HepG2 (cell line): Measurements from ENCODE around the gene DHX8. TPM values are rescaled to one million over a fixed set of nuclear protein-coding genes. Genes with fewer than 3 reads are reported as not detected.

Experiments used
- BCL6 ChIP-seq: IDR thresholded peaks from 2 replicates; pipeline ENCODE4 v1.6.1; 2016; ENCODE audit warnings: missing genetic modification reagents, missing compliant biosample characterization
- CENPT ChIP-seq: sonication (generic); formaldehyde crosslinking; IDR thresholded peaks from 2 replicates; pipeline ENCODE4 v1.8.0; 2022; ENCODE audit warnings: low read depth, mild to moderate bottlenecking, moderate library complexity, missing genetic modification reagents
- DPF2 ChIP-seq: sonication (generic); formaldehyde crosslinking; IDR thresholded peaks from 2 replicates; pipeline ENCODE4 v1.4.0; 2020; ENCODE audit warnings: mild to moderate bottlenecking, low read depth, missing genetic modification reagents, borderline replicate concordance
- FOSL2 ChIP-seq: sonication (generic); formaldehyde crosslinking; IDR thresholded peaks from 2 replicates; pipeline ENCODE4 v1.4.0; 2020; ENCODE audit warnings: missing genetic modification reagents
- HNRNPH1 ChIP-seq: fragments of 200-400 bp; formaldehyde crosslinking; optimal IDR thresholded peaks from 2 replicates; pipeline ENCODE3; 2017; ENCODE audit warnings: mild to moderate bottlenecking, low read depth, low read length
- HNRNPL ChIP-seq: fragments of 200-400 bp; formaldehyde crosslinking; IDR thresholded peaks from 2 replicates; pipeline ENCODE4 v1.6.1; 2017; ENCODE audit warnings: mild to moderate bottlenecking, low read depth, low read length
- IKZF4 ChIP-seq: sonication (generic); formaldehyde crosslinking; IDR thresholded peaks from 2 replicates; pipeline ENCODE4 v1.5.1; 2020; ENCODE audit warnings: borderline replicate concordance, mild to moderate bottlenecking, low read depth, missing genetic modification reagents; ENCODE audit errors: not compliant biosample characterization
- KDM4B ChIP-seq: sonication (generic); formaldehyde crosslinking; IDR thresholded peaks from 2 replicates; pipeline ENCODE4 v1.4.0; 2020; ENCODE audit warnings: missing genetic modification reagents
- MTF1 ChIP-seq: sonication (generic); formaldehyde crosslinking; IDR thresholded peaks from 2 replicates; pipeline ENCODE4 v1.5.0; 2020; ENCODE audit warnings: missing genetic modification reagents
- NCOR1 ChIP-seq: fragments of 200-600 bp; sonication (generic); IDR thresholded peaks from 2 replicates; pipeline ENCODE4 v1.7.0; 2017; ENCODE audit warnings: antibody characterized with exemption, low read length, borderline replicate concordance
- PITX1 ChIP-seq: sonication (generic); formaldehyde crosslinking; IDR thresholded peaks from 2 replicates; pipeline ENCODE4 v1.5.1; 2020; ENCODE audit warnings: mild to moderate bottlenecking, missing genetic modification reagents
- POLR2AphosphoS5 ChIP-seq: IDR thresholded peaks from 2 replicates; pipeline ENCODE4 v1.6.1; 2012; ENCODE audit warnings: low read depth, low read length
- SIN3B ChIP-seq: fragments of 150-350 bp; IDR thresholded peaks from 2 replicates; pipeline ENCODE4 v1.6.1; 2014; ENCODE audit warnings: low read length
- SOX13 ChIP-seq, 3 experiments: fragments of 450-650 bp in 1 of 3; sonication (generic) in 1 of 3; formaldehyde crosslinking in 1 of 3; IDR thresholded peaks in 2 of 3; conservative IDR thresholded peaks in 1 of 3; 2 replicates each; pipeline versions ENCODE4 v1.5.0 to v1.6.1; 2016 to 2020; ENCODE audit warnings: antibody characterized with exemption in 1 of 3, mild to moderate bottlenecking in 1 of 3, missing compliant biosample characterization in 1 of 3, missing genetic modification reagents in 1 of 3, moderate library complexity in 1 of 3
- SRY ChIP-seq: sonication (generic); formaldehyde crosslinking; IDR thresholded peaks from 2 replicates; pipeline ENCODE4 v1.8.0; 2022; ENCODE audit warnings: mild to moderate bottlenecking, missing genetic modification reagents
- THAP7 ChIP-seq: sonication (generic); formaldehyde crosslinking; IDR thresholded peaks from 2 replicates; pipeline ENCODE4 v1.8.1; 2023; ENCODE audit warnings: mild to moderate bottlenecking, missing genetic modification reagents
- ZBTB4 ChIP-seq: sonication (generic); formaldehyde crosslinking; IDR thresholded peaks from 2 replicates; pipeline ENCODE4 v1.4.0; 2020; ENCODE audit warnings: missing genetic modification reagents, mild to moderate bottlenecking, borderline replicate concordance
- ZFP36L1 ChIP-seq: sonication (generic); formaldehyde crosslinking; IDR thresholded peaks from 2 replicates; pipeline ENCODE4 v1.8.0; 2022; ENCODE audit warnings: mild to moderate bottlenecking, missing genetic modification reagents, moderate library complexity
- ZMYM4 ChIP-seq: sonication (generic); formaldehyde crosslinking; IDR thresholded peaks from 2 replicates; pipeline ENCODE4 v1.8.1; 2023; ENCODE audit warnings: mild to moderate bottlenecking, missing genetic modification reagents
- ZNF275 ChIP-seq: sonication (generic); formaldehyde crosslinking; IDR thresholded peaks from 2 replicates; pipeline ENCODE4 v1.8.0; 2022; ENCODE audit warnings: missing genetic modification reagents, mild to moderate bottlenecking, inconsistent platforms, borderline replicate concordance
- ZNF460 ChIP-seq: sonication (generic); formaldehyde crosslinking; IDR thresholded peaks from 2 replicates; pipeline ENCODE4 v1.5.1; 2020; ENCODE audit warnings: missing genetic modification reagents, mild to moderate bottlenecking, borderline replicate concordance
- ZNF557 ChIP-seq: sonication (generic); formaldehyde crosslinking; IDR thresholded peaks from 2 replicates; pipeline ENCODE4 v1.4.0; 2020; ENCODE audit warnings: missing genetic modification reagents
- ZNF563 ChIP-seq: sonication (generic); formaldehyde crosslinking; IDR thresholded peaks from 2 replicates; pipeline ENCODE4 v1.8.0; 2022; ENCODE audit warnings: mild to moderate bottlenecking, moderate library complexity, missing genetic modification reagents
- ZNF879 ChIP-seq: sonication (generic); formaldehyde crosslinking; IDR thresholded peaks from 2 replicates; pipeline ENCODE4 v1.8.1; 2023; ENCODE audit warnings: missing genetic modification reagents
- ZSCAN9 ChIP-seq: IDR thresholded peaks from 2 replicates; pipeline ENCODE4 v1.6.1; 2016; ENCODE audit warnings: borderline replicate concordance
- ZZZ3 ChIP-seq: sonication (generic); formaldehyde crosslinking; IDR thresholded peaks from 2 replicates; pipeline ENCODE4 v1.4.0; 2020; ENCODE audit warnings: missing genetic modification reagents, mild to moderate bottlenecking, borderline replicate concordance
- polyA plus RNA-seq, 8 experiments: library from polyadenylated mRNA; depleted of rRNA in 3 of 8; stranded (reverse) in 7 of 8; unstranded in 1 of 8; fragments of >200 nt; fragmentation: Illumina TruSeq in 4 of 8; extraction: Trizol in 4 of 8; gene quantifications; 2 replicates each; pipeline versions ENCODE4 v1.2.1 to v1.2.3, GENCODE V29; 2011 to 2016; ENCODE audit warnings: low read depth in 4 of 8, missing spikeins in 1 of 8, mixed read lengths in 1 of 8; ENCODE audit not compliant: insufficient read depth in 1 of 8
- total RNA-seq, 5 experiments: library from RNA; depleted of rRNA; stranded (reverse); fragments of >200 nt; fragmentation: Illumina TruSeq; extraction: Trizol; gene quantifications; 2 replicates each; pipeline ENCODE4 v1.2.3, GENCODE V29; 2016; ENCODE audit warnings: low read depth in 1 of 5

DHX8 gene
- total and polyA plus RNA-seq, 2 of the 13 experiments (the other 11 are each of a cell fraction or from before 2014, with no cell fraction given) = 24.8 to 48.9 TPM

- TF ChIP-seq DPF2 (no peak), ZBTB4 (CRISPR knock-in tag) (no peak), ZZZ3 (CRISPR knock-in tag) (no peak), ZNF275 (CRISPR knock-in tag) (0 out of 2 replicates have a peak, but pooled peaks have one; percentile 36), ZNF879 (CRISPR knock-in tag) (no peak), ZNF557 (CRISPR knock-in tag) (no peak), ZFP36L1 (CRISPR knock-in tag) (no peak), FOSL2 (CRISPR knock-in tag) (no peak), NCOR1 (no peak), HNRNPL (no peak), SRY (CRISPR knock-in tag) (no peak), HNRNPH1 (no peak), POLR2AphosphoS5 (peak; percentile 4; the same call in 1 of the 2 replicates), MTF1 (CRISPR knock-in tag) (no peak), KDM4B (CRISPR knock-in tag) (no peak), SIN3B (no peak), ZNF563 (CRISPR knock-in tag) (no peak), IKZF4 (CRISPR knock-in tag) (no peak), PITX1 (CRISPR knock-in tag) (no peak), ZSCAN9 (no peak), ZNF460 (CRISPR knock-in tag) (no peak), BCL6 (CRISPR knock-in tag) (no peak), SOX13 (IDR thresholded peaks at IDR 0.05) (no peak), SOX13 (CRISPR knock-in tag; conservative IDR thresholded peaks at IDR 0.05 in 1 of 2, IDR thresholded peaks at IDR 0.05 in 1 of 2) (no peak), ZMYM4 (no peak), CENPT (CRISPR knock-in tag) (no peak), THAP7 (CRISPR knock-in tag) (no peak)
These were observed 45.4 kb downstream of the DHX8 start (continued) for GRCh38 chr17:43528988-43529814.
